Stimulated activated CD8-positive, alpha-beta memory T cell treated with anti-CD3 and anti-CD28 coated beads, Interleukin-15, amount 100 ng/mL, for 24 hours (primary cell): Measurements from ENCODE around the gene IPO11.

Source experiments
- DNase-seq: peaks from one replicate; pipeline ENCODE4 v3.0.0-alpha.2; 2020; ENCODE audit warnings: low read depth

IPO11 gene

DNA sequence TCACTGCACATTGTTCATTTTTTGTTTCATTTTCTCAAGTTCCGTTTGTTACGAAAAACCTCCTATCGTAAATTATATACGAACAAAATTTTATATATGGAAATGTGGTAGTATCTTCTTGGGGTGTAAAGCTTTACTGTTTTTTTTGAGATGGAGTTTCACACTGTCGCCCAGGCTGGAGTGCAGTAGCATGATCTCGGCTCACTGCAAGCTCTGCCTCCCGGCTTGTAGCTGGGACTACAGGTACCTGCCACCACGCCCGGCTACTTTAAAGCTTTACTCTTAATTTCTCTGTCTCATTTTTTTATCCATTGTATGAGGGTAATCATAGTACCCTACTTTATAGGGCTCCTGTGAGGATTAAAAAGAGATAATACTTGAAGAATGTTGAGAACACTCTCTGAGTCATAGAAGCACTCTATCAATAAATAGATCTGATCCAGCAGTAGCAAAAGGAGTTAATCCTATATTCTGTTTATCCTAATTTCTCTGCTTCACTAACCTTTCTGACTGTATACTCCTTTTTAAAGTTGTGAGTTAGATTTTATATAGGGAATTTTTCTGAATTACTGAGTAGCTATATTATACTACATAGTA lies 160.5 kb downstream of the IPO11 start:
- no peak for DNase-seq

- DNase-seq: no peak
These were observed 162.0 kb downstream of the IPO11 start for GRCh38 chr5:62574599-62574998.

DNA sequence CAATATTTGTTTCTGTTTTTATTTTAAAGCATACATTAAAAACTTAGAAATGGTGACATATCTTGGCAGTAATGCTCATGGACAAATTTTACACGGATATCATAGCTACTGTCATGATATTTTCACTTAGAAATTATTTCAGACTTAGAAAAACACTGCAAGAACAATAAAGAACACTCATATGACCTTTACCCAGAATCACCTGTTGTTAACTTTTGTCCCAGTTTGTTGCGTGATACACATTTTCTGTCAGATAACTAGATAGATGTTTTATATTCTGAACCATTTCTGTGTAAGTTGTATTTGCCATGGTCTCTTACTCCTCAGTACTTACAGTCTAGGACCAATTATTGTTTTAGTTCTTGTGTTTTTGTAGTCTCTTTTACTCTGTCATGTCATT lies 162.5 kb downstream of the IPO11 start:
- DNase-seq: no peak

GRCh38 chr5:62575489-62575888 lies 162.9 kb downstream of the IPO11 start:
- no peak for DNase-seq

DNA sequence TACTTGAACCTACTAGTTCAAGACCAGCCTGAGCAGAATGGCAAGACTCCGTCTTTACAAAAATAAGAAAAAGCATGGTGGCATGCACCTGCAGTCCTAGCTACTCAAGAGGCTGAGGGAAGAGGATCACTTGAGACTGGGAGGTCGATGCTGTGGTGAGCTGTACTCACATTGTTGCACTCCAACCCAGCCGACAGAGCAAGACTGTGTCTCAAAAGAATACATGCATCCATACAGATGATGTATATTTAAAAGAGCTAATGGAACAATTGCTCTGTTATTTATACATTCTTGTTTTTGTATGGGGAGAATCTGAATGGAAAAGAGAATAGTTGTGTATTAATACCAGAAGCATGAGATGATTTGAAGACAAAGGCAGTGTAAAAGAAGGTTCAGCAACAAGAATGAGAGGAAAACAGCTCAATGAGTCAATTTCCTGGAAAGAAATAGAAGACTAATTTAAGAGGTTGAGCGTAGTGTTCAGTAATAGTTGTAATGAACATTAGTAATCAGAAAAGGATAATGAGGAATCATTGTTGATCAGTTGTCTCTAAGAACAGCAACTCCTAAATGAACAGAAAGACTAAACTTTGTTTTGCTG lies 164.1 kb downstream of the IPO11 start:
- no peak for DNase-seq

DNA sequence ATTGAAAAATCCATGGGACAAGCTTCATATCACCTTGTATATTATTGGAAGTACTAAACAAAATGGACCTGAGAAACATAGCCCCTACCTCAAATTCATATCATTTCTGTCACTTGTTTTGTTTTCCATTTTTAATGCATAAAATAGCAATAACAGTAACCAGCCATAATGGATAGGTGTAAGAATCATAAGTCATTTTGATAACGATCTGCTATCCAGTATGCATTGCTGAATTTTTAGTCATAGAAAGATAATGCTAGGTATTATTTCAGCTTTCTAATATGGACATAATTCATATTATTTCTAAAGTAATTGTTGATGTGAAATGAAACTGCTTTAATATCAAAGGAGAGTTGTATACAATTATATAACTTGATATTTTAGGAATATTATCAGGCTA lies 164.9 kb downstream of the IPO11 start:
- no peak for DNase-seq

GRCh38 chr5:62578540-62578939 lies 166.0 kb downstream of the IPO11 start, which contains the start of gene LRRC70:
TSS of gene LRRC70 (plus strand) at chr5:62578819. CDS start at chr5:62579439, 620 bp downstream.
- no peak for DNase-seq

GRCh38 chr5:62579761-62580160 lies 167.2 kb downstream of the IPO11 start:
- no peak for DNase-seq

DNA sequence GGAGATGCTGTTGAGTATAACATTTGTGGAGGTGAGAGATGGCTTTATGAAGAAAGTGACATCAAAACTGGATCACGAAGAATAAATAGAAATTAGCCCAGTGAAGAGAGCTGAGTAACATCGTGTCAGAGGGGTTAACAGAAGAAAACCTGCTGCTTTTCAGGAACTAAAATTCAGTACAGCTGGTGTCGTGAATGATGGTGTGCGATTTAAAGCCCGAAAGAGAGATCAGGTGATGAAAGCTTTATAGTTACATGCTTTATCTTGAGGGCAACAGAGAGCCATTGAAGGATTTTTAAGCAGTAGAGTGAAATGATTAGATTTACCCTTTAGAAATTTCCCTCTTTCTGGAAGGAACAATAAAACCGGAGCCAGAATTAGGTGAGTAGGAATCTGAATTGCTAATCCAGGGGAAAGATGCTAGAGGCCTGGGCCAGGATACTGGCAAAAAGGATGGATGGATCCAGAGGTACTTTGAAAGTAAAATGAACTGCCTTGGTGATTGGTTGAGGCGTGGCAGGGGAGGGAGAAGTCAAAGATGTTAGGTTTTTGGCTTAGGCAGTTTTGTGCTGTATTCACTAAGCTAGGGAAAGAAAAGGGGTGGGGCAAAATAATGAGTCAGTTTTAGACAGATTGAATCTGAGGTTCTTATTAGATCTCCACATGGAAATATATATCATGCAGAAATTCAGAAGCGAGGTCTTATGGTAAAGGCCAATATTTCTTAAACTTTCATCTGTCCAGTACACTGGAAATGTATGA lies 169.5 kb downstream of the IPO11 start:
- DNase-seq: no peak

DNA sequence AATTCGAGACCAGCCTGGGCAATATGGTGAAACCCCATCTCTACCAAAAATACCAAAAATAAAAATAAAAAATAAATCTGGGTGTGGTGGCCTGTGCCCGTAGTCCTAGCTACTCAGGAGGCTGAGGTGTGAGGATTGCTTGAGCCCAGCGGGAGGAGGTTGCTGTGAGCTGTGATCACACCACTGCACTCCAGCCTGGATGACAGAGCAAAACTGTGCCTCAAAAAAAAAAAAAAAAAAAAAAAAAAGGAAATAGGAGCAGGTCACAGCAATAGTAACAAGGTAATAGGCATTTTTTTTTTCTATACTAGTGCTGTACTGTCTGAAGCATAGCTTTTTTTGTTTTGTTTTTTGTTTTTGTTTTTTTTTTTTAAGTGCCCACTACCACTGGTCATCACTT lies 171.8 kb downstream of the IPO11 start:
- no peak for DNase-seq

DNA sequence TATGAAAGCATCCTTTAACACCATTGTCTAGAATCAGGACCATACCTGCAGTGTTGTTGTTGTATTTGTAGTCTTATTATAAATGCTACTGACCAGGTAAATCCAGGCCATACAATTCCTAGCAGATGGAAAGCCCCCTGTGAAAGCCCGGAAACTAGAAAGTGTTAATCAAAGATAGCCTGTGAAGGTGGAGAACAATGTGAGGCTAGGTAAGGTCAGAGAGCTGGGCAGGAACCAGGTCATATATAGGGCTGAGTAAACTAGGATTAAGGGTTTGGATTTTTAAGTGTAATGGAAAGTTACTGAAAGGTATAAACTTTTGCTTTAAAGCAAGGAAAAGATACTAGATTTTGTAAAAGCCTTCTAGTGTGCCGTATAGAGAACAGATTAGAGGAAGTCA lies 172.7 kb downstream of the IPO11 start:
- no peak for DNase-seq

- no peak for DNase-seq
These were observed 173.2 kb downstream of the IPO11 start for GRCh38 chr5:62585751-62586150.

DNA sequence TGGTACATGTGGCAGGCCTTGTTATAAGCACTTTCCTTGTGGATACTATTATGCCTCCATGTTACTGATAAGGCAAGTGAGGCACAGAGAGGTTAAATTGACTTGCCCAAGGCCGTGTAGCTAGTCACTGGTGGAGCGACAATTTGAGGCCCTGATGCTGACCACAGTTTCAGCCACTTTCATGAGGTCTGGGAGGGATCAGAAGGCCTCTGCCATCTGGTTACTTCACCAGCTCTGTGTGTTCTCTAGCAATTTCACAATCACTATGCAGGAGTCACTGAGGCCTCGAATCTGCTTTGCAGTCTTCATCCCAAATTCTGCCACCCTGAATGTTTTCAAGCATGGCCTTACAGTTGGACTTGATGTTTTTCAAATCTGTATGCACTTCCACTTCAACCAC lies 175.2 kb downstream of the IPO11 start:
- no peak for DNase-seq

- DNase-seq: no peak
These were observed 176.1 kb downstream of the IPO11 start for GRCh38 chr5:62588668-62589067.

DNA sequence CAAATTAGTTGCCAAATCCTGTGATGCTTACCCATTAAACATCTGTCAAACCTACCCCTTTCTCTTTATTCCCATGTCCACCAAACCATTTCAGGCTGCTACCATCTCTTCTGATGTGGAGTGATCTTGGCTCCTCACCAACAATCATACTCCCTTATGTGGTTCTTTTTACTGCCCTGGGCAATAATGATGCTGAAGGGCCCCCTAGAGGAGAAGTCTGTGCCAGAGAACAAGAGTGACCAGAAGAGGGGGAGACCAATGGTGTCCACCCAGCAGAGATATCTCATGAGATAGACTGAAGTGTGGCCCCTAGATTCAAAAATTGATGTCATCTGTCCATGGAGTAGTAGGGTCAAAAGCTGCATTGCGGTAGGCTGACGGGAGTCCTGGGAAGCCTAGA lies 176.9 kb downstream of the IPO11 start:
- DNase-seq: no peak

- DNase-seq: no peak
These were observed 177.8 kb downstream of the IPO11 start for GRCh38 chr5:62590387-62590786.

DNA sequence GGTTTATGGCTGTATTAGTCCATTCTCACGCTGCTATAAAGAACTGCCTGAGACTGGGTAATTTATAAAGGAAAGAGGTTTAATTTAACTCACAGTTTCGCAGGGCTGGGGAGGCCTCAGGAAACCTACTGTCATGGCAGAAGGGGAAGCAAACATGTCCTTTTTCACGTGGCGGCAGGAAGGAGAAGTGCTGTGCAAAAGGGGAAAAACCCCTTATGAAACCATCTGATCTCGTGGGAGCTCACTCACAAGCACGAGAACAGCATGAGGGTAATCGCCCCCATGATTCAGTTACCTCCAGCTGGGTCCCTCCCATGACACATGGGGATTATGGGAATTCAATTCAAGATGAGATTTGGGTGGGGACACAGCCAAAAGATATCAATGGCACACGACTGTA lies 180.0 kb downstream of the IPO11 start:
- DNase-seq: no peak

DNA sequence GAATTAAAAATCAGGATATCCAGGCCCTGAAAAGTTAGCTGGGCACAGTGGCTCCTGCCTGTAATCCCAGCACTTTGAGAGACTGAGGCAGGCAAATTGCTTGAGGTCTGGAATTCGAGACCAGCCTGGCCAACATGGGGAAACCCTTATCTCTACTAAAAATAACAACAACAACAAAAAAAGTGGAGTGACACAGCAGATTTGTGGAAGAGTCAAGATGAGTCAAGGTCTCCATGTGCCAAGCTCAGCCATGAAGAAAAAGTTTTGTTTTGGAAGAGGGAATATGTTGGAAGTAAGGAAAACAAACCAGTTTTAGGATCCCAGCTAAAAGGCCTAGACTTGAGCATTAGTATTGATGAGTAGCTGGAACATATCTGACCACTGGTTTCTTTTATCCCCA lies 180.8 kb downstream of the IPO11 start:
- no peak for DNase-seq

GRCh38 chr5:62594364-62594984 lies 181.9 kb downstream of the IPO11 start:
- no peak for DNase-seq

DNA sequence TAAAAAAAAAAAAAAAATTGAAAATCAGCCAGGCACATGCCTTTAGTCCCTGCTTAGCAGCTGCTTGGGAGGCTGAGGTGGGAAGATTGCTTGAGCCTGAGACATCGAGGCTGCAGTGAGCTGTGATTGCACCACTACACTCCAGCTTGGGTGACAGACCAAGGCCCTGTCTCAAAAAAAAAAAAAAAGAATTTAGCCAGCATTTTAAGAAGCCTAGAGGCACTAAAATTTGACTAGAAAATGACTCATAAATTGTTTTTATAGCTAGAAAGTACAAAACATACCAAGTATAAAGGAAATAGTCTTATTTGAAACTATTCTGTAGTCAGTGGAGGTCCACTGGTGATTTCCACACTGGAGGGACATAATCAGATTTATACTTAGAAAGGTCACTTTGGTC lies 183.5 kb downstream of the IPO11 start:
- DNase-seq: no peak

- no peak for DNase-seq
These were observed 184.1 kb downstream of the IPO11 start for GRCh38 chr5:62596691-62597090.

DNA sequence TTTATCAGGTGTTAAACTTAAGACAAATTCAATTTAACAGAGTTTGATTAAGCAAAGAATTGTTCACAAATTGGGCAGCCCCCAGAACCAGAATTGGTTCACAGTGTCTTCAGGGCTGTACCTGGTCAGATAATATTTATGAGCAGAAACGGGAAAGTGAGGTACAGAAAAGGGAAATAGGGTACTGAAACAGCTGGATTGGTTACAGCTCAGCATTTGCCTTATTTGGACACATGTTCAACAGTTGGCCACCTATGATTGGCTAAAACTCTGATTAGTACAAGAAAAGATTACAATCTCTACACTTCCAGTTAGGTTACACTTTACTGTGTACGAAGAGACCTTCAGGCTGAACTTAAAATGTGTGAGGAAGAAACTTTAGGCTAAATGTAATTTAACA lies 184.8 kb downstream of the IPO11 start:
- no peak for DNase-seq
